Right ventricle myocardium superior (tissue), 1 donor: Measurements from ENCODE around the gene CASP2. TPM values are rescaled to one million over a fixed set of nuclear protein-coding genes. Genes with fewer than 3 reads are reported as not detected.
A peak's percentile ranks its signal among the peaks of the same experiment; 100 is the strongest.
"Not testable (repeated sequence)": the region's sequence is repeated elsewhere in the genome, so short reads cannot be mapped to it uniquely, and the experiment has no call there.

Source experiments
- ATAC-seq: fragments of 200-7000 bp; cut with Tn5 transposase; one replicate; pipeline ENCODE4 v1.9.1; 2020; ENCODE audit warnings: mild to moderate bottlenecking; ENCODE audit not compliant: poor library complexity
- DNase-seq: peaks from one replicate; pipeline ENCODE4 v3.0.0-alpha.2; 2020
- intact Hi-C: fragments of 100-400 bp; cut with DNase I; formaldehyde crosslinking; loops from one replicate; pipeline ENCODE4 v1.11.2; 2022
- total RNA-seq: library from RNA; stranded (reverse); fragmentation: NEBNext Ultra II Directional; extraction: Animal tissue kit (Norgen Biotek cat#: 25700); gene quantifications from one replicate; pipeline ENCODE4 v1.2.1, GENCODE V29; 2021
- donor health status: DM: no; HTN: yes; CAD: no; lungs with severe emphysema.

CASP2 gene
- total RNA-seq, 1 donor from 2014 or later: 11.1 TPM

DNA sequence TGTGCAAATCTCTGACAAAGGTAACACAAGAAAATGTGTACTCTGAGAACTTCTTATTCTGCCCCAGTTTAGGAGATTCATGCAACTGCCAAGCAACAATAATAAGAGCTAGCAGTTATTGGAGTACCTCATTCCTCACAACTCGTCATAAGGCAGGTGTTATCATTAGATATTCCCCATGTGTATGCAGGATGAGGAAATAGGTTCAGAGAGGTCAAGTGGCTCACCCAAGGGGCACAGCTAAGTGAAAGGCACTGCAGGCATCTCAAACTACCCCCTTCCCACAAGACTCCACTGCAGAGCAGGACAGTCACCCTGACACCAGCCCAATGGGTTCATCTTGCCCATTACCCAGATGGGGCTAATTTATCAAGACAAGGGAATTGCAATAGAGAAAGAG, 26.2 kb upstream of the CASP2 start:
- DNase-seq: no peak

DNA sequence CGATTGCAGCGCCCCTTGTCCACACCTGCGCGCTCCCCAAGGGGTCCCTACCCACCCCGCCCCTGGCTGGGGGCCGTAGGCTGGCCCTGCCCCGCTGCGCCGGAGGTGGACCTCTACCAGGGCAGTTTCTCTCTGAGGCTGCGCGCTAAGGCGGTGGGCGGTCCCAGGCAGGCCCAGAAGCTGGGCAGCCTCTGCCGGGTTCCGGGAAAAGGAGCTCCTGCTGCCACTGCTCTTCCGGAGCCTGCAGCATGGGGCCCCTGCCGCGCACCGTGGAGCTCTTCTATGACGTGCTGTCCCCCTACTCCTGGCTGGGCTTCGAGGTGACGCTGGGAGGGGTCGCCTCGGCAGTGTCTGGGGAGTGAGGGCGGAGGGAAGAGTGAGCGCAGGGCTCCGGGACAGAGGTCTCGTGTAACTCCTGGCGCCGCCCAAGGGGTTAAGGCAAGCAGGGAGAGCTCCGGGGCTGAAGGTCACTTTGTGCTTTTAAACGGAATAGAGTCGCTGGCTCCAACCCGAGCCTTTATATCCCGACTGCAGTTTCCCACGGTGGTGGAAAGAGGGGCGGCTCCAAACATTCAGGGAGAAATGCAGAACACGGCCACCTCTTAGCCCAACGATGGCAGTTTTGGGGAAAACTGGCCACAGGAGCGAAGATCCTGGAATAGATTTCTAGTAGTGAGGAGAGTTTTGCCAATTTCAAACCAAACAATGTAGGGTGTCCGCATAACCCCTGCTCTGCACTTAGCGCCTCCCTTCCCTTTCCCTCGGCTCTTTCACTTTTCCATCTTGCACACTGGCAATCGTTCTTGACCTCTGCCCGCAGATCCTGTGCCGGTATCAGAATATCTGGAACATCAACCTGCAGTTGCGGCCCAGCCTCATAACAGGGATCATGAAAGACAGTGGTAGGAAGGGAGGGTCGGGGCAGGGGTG, 24.6 kb upstream of the CASP2 start, which contains the start of gene GSTK1:
TSS of gene GSTK1 (plus strand) at position 176 of the 930 bp plus-strand sequence. CDS start at position 249, 73 bp downstream.
- ATAC-seq (peak; percentile 97), DNase-seq (peak; percentile 94)
- intact Hi-C loops: no loop called here

More for the DNA sequence above, 26.2 kb upstream of the CASP2 start:
- intact Hi-C loops: no loop called here
- no peak for ATAC-seq

DNA sequence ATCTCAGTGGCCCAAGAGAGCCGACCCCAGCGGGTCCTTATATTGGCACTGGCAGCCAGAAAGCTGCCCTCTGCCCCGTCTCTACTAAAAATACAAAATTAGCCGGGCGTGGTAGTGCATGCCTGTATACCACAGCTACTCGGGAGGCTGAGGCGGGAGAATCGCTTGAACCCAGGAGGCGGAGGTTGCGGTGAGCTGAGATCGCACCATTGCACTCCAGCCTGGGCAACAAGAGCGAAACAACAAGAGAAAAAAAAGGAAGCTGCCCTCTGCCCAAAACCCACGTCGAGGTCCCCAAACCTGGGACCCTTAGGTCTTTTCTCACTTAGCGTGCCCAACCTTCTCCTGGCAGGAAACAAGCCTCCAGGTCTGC, 24.0 kb upstream of the CASP2 start:
- intact Hi-C loops, ATAC-seq, DNase-seq: not testable (repeated sequence)

DNA sequence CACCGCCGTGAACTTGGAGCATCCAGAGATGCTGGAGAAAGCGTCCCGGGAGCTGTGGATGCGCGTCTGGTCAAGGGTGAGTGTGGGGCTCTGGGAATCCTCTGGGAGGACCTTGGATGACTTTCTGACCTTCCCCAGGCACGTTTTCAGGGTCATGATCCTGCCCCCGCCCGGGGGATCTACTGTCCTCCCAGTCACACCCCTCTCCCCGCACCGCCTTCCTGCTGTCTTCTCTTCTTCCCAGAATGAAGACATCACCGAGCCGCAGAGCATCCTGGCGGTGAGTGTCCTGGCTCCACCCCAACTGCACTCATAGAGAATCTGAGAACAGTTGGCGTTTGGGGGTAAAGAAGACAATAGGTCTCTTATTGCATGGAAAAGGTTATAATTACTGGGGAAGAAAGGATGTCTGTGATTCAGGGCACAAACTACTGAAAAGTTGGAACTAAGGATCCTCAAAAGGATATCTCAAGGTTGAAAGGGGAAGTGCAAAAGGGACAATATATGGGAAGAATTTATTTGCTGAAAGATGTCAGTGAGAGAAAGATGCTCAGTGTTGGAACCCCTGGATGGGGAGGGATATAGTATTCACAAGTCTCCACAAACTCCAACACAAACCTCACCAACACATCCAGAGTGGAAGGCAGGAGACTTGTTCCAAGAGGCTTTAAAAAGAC, 23.0 kb upstream of the CASP2 start:
- intact Hi-C loops: no loop called here
- ATAC-seq: no peak
- DNase-seq: no peak

DNA sequence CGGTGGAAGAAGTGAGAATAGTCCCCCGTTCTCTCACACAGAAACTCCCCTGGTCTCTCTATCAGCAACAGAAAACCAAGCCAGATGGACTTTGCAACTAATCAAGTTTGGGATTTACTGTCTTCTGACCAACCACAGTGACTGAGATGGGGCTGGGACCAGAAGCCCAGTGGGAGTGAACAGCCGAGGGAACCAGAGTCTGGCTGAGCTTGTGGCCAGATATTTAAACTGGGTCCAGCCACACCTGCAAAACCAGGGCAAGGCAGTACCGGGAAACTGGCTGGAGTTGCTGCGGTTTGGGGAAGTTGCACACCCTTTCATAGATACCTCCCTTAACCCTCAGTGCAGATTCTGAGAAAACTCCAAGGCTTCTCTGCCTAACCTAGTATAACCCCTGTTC, 18.9 kb upstream of the CASP2 start:
- ATAC-seq: no peak
- intact Hi-C loops: no loop called here
- no peak for DNase-seq

DNA sequence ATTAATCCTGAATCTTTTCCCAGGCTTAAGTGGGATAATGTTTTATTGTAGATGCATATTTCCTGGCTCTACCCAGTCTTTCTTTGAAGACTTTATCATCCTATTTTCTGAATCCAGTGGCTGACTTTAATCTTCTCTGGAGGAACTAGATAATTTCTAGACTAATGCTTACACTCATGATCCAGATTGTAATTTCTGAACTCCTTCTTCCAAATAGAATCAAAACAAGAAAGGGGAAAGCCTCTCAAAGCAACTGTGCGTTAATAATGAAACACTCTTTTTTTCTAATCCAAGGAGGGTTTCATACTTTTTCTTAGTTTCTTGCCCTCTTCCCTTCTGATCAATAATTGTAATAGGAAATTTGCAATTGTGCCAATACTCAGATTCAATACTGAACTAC, 16.9 kb upstream of the CASP2 start:
- no peak for DNase-seq
- intact Hi-C loops: no loop called here
- ATAC-seq: no peak

DNA sequence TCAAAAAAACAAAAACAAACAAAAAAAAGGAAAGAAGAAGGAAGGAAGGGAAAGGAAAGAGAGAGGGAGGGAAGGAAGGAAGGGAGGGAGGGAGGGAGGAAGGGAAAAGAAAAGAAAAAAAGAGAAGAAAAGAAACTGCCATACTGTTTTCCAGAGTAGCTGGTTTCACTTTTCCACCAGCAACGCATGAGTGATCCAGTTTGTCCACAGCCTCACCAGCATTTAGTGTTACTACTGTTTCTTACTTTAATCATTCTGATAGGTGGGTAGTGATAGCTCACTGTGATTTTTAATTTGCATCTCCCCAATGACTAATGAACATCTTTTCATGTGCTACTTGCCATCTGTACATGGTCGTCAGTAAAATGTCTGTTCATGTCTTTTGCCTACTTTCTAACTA, 15.3 kb upstream of the CASP2 start:
- intact Hi-C loops: no loop called here
- no peak for DNase-seq

DNA sequence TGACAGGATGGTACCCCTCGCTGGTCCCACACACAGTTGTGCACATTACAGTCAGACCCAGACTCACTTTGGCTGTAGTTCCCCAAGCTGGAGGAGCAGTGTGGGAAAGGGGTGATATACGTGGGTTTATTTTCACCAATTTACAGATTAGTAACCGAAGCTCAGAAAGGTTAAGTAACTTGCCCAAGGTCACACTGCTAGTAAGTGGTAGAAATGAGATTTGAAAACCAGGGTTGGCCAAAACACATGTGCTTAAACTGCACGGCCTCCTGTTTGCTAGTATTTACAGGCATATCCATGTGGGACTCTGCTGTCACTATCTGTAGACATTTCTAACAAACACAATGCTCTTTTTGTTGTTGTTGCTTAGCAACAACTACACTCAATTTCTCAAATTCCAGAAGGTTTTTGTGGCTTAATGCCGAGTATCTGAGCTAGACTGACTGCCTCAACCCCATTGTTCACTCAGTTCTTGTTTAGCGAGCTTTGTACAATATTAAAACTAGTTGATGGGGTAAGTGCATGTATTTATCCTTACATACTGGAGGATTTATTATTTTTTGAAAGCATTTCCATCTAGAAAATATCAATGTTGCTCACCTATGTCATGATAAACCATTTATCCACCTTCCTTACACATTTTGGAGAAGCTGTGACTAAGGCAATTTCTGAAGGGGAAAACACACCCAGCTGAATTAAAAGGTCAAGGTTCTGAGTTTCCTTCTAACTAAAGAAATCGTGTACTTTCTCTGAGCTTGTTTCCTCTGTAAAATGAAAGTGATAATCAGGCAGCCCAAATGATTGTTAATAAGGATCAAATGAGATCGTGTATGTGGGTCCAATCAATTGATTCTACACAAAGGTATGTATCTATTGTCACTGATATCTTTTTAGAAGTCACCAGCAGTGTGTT, 8.7 kb upstream of the CASP2 start:
- DNase-seq (no peak), ATAC-seq (peak; percentile 75)
- intact Hi-C loops: loop anchor here (10.0 kb wide), 1 partner anchor 105 kb away; the partner anchor contains the start of gene ZYX

More for the DNA sequence above, 15.3 kb upstream of the CASP2 start:
- ATAC-seq: no peak

DNA sequence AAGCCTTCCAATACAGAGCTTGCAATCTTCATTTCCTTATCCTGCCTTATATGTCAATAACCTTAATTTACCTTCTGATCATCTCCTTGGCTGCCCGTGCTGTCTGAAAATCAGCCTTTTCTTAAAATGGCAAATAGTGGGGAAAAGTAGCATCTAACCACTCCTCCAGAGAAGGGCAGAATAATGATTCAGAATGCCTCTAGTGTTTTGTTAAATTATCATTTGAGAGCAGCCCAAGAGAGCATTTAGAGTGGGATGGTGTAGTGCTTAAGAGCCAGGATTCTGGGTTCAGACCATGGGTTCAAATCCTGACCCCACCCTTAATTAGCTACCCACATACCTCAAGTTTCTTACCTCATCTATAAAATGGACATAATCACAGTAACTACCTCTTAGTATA, 8.0 kb upstream of the CASP2 start:
- no peak for DNase-seq
- no peak for ATAC-seq
- intact Hi-C loops: loop anchor here (10.0 kb wide), 1 partner anchor 105 kb away; the partner anchor contains the start of gene ZYX

DNA sequence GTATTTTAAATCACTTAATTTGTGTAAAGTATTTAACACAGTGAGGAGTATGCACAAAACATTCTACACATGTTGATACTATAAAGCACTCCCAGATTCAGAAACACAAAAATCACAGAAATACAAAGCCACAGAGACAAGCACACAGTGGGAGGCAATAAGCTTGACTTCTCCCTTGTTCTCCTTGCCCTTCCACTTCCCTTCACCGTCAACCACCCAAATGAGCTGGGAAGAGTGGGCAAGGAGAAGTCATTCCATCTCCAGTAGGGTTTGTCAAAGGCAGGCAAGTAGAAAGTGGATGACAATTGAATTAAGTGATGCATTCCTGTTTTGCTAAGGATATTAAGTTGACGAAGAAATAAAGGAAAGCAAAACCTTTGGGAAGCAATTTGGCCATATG, 7.6 kb upstream of the CASP2 start:
- DNase-seq (no peak), ATAC-seq (no peak)
- intact Hi-C loops: loop anchor here (10.0 kb wide), 1 partner anchor 104 kb away; the partner anchor contains the start of gene ZYX

DNA sequence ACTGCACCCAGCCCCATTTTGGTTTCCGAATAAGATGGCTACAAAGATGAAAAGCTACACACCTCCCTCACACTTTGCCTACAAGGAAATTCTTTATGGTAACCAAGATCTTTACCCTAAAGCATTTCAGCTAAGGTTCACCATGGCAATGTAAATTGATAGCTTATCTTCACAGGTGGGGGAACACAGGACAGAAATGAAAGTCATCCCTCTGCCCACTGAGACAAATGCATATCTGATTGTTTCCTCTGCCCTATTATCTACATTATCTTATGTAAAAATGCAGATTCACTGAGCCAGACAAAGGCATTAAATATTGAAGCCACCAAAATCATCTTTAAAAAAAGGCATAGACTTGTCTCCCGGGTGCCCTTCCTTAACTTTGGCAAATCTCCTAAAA, 6.6 kb upstream of the CASP2 start:
- intact Hi-C loops: loop anchor here (10.0 kb wide), 1 partner anchor 103 kb away; the partner anchor contains the start of gene ZYX
- no peak for DNase-seq
- ATAC-seq: no peak

DNA sequence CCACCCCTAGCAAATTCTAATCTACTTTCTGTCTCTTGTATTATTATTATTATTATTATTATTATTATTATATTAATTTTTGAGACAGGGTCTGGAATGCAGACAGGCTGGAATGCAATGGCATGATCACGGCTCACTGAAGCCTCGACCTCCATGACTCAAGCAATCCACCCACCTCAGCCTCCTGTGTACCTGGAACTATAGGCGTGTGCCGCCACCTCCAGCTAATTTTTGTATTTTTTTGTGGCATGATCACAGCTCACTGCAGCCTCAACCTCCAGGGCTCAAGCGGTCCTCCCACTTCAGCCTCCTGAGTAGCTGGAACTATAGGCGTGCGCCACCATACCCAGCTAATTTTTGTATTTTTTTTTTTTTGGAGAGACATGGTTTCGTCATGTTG, 6.0 kb upstream of the CASP2 start:
- no peak for DNase-seq
- intact Hi-C loops: loop anchor here (10.0 kb wide), 1 partner anchor 103 kb away; the partner anchor contains the start of gene ZYX
- no peak for ATAC-seq

DNA sequence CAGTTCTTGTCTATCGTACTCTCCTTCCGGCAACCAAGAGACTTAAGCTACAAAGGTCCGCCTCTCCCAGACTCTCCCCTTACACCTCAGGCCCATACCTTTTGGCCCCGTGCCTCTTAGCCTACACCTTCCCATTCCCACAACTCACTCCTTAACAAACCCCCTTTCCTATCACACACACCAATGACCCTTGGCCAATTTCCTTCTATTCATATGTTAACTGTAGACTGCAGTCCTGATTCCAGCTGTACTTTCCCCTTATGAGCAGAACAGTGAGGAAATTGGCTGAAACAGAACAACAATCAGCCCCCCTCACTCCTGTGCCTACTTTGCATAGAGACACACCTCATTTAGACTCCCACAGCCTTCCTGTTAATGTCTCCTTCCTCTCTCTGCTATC, 4.8 kb upstream of the CASP2 start:
- DNase-seq: no peak
- no peak for ATAC-seq
- intact Hi-C loops: loop anchor here (10.0 kb wide), 1 partner anchor 101 kb away; the partner anchor contains the start of gene ZYX

DNA sequence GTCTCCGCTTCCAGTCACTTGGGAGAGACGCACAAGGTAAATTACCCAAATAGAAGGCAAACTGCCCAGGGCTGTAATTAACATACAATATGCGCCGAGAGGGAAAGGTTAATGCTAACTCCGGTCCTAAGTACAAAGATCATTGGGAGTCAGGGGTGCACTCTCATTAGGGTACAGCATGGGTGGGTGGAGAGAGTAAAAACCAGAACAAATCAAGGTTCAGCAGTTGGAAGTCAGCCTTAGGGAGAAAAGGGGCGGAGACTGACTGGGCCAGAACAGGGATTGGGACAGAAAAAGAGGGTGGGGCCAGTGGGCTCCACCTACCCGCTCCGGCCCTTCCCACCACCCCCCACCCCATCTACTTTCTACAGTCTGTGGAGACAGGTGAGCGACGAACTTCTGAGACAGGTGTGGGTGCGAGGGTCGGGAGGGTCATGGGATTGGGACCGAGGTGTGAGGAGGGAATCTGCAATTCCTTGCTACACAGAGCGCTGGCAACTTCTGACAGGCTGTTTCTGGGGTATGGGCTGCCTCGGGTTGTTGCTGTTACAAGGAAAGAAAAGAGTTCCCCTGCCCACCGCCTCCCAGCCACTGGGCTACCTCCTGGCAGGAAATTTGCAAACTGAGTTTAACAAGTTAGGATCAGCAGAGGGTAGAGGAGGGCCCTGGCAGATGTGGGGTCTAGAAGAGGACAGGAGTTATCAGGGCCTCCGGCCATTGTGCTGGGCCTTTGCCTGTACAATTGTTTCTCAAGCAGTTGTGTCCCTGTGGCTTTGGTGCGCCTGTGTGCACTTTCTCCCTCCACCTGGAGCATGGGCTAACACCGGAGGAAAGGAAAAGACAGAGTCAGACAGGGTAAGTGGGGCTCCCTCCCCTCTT, 3.3 kb upstream of the CASP2 start, which contains the start of gene TMEM139:
TSS of gene TMEM139 (plus strand) at position 368 of the 879 bp plus-strand sequence. CDS start 1,000 bp downstream, outside the sequence.
- intact Hi-C loops: loop anchor here (10.0 kb wide), 1 partner anchor 100 kb away; the partner anchor contains the start of gene ZYX
- ATAC-seq (peak; percentile 45), DNase-seq (no peak)

DNA sequence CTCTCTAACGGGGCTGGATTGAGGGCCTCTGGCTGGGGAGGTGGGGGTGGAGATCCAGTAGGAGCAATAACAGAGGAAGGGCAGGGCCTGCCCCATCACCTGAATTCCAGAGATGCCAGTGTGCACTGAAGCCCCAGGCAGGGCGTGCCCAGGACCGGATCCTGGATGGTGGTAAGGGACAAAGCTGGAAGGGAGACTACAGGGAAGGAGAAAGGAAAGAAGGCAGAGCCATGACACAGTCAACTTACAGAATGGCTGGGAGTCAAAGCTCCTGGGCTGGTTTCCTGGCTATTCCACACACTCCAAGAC, 2.7 kb upstream of the CASP2 start:
- intact Hi-C loops: loop anchor here (10.0 kb wide), 1 partner anchor 99 kb away; the partner anchor contains the start of gene ZYX
- ATAC-seq (peak; percentile 42), DNase-seq (peak; percentile 56)

DNA sequence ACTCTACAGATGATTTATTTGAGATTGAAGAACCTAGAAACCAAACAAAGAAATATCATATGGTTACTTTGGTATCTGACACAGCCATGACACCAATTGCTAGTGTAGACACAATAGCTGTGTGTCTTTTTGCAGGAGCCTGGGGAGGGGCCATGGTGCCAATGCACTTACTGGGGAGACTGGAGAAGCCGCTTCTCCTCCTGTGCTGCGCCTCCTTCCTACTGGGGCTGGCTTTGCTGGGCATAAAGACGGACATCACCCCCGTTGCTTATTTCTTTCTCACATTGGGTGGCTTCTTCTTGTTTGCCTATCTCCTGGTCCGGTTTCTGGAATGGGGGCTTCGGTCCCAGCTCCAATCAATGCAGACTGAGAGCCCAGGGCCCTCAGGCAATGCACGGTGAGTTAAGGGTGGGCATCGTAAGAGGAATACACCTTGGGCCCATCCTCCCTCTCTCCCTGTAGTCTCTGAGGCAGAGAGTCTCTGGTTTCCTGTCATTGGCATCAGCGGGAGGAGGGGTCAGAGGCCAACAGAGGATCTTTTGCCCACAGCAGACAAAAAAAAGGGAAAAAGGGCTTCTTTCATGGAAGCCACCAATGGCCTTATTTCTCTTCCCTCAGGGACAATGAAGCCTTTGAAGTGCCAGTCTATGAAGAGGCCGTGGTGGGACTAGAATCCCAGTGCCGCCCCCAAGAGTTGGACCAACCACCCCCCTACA, 2.2 kb upstream of the CASP2 start:
- ATAC-seq: no peak

DNA sequence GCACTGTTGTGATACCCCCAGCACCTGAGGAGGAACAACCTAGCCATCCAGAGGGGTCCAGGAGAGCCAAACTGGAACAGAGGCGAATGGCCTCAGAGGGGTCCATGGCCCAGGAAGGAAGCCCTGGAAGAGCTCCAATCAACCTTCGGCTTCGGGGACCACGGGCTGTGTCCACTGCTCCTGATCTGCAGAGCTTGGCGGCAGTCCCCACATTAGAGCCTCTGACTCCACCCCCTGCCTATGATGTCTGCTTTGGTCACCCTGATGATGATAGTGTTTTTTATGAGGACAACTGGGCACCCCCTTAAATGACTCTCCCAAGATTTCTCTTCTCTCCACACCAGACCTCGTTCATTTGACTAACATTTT, 1.6 kb upstream of the CASP2 start:
- DNase-seq: no peak
- intact Hi-C loops: loop anchor here (10.0 kb wide), 1 partner anchor 98 kb away; the partner anchor contains the start of gene ZYX
- ATAC-seq: no peak

More for the DNA sequence above, 2.2 kb upstream of the CASP2 start:
- DNase-seq: no peak
- intact Hi-C loops: loop anchor here (10.0 kb wide), 1 partner anchor 99 kb away; the partner anchor contains the start of gene ZYX
